Keratinocyte (primary cell): ENCODE measurements around the gene MAST2. TPM values are rescaled to one million over a fixed set of nuclear protein-coding genes. Genes with fewer than 3 reads are reported as not detected.

Experiments
- DNase-seq: peaks from one replicate; pipeline ENCODE4 v3.0.0-alpha.2; 2011; ENCODE audit warnings: low read depth, missing footprints, low spot score
- FAIRE-seq: peaks from 2 replicates; lab custom pipeline; 2011; peaks lifted over from hg19 to GRCh38; lab: Jason Lieb, UNC
- H2AFZ ChIP-seq: 2 replicates; pipeline ENCODE4 v1.6.0; 2012; ENCODE audit warnings: low read length, control low read depth, inconsistent platforms; ENCODE audit not compliant: control insufficient read depth
- H3K27ac ChIP-seq: 2 replicates; pipeline ENCODE4 v1.5.1; 2011; ENCODE audit warnings: low read length; ENCODE audit not compliant: control insufficient read depth, insufficient read depth
- H3K27me3 ChIP-seq: 3 replicates; pipeline ENCODE4 v1.6.0; 2011; ENCODE audit warnings: low read length; ENCODE audit not compliant: control insufficient read depth, insufficient read depth; ENCODE audit errors: extremely low read depth
- H3K36me3 ChIP-seq, 2 experiments: 2 replicates in 1 of 2; 3 replicates in 1 of 2; pipeline ENCODE4 v1.5.1; 2011; ENCODE audit warnings: low read length in 2 of 2, mild to moderate bottlenecking in 1 of 2; ENCODE audit not compliant: control insufficient read depth in 2 of 2, insufficient read depth in 2 of 2; ENCODE audit errors: extremely low read depth in 1 of 2
- H3K4me1 ChIP-seq: 3 replicates; pipeline ENCODE4 v1.5.1; 2011; ENCODE audit warnings: low read length; ENCODE audit not compliant: control insufficient read depth, insufficient read depth; ENCODE audit errors: extremely low read depth
- H3K4me2 ChIP-seq: 3 replicates; pipeline ENCODE4 v1.6.0; 2011; ENCODE audit warnings: low read depth, low read length; ENCODE audit not compliant: control insufficient read depth, insufficient read depth; ENCODE audit errors: extremely low read depth
- H3K4me3 ChIP-seq, 3 experiments: fragments of 200-600 bp in 1 of 3; sonication (generic) in 1 of 3; 2 replicates in 2 of 3; 3 replicates in 1 of 3; pipeline ENCODE4 v1.5.1; 2011 to 2016; ENCODE audit warnings: low read length in 3 of 3, mild to moderate bottlenecking in 3 of 3, control low read depth in 2 of 3, inconsistent platforms in 1 of 3, low read depth in 1 of 3, mixed read lengths in 1 of 3, mixed run types in 1 of 3, moderate library complexity in 1 of 3; ENCODE audit not compliant: control insufficient read depth in 2 of 3, insufficient read depth in 2 of 3; ENCODE audit errors: extremely low read depth in 1 of 3
- H3K79me2 ChIP-seq: 2 replicates; pipeline ENCODE4 v1.6.0; 2012; ENCODE audit warnings: low read length; ENCODE audit not compliant: control insufficient read depth, insufficient read depth
- H3K9ac ChIP-seq: 3 replicates; pipeline ENCODE4 v1.6.0; 2011; ENCODE audit warnings: low read length; ENCODE audit not compliant: control insufficient read depth, insufficient read depth; ENCODE audit errors: extremely low read depth
- H3K9me1 ChIP-seq: 3 replicates; pipeline ENCODE4 v1.6.0; 2011; ENCODE audit warnings: low read length; ENCODE audit not compliant: control insufficient read depth, insufficient read depth; ENCODE audit errors: extremely low read depth
- H3K9me3 ChIP-seq: 2 replicates; pipeline ENCODE4 v1.5.1; 2012; ENCODE audit warnings: low read depth, low read length; ENCODE audit not compliant: control insufficient read depth
- H4K20me1 ChIP-seq: 3 replicates; pipeline ENCODE4 v1.6.0; 2011; ENCODE audit warnings: low read length; ENCODE audit not compliant: control insufficient read depth, insufficient read depth; ENCODE audit errors: extremely low read depth
- CTCF ChIP-seq, 3 experiments: IDR thresholded peaks in 1 of 3; conservative IDR thresholded peaks in 1 of 3; optimal IDR thresholded peaks in 1 of 3; 2 replicates in 2 of 3; 3 replicates in 1 of 3; pipeline versions ENCODE3 to v1.5.1; 2011; ENCODE audit warnings: low read length in 3 of 3, mild to moderate bottlenecking in 3 of 3, moderate library complexity in 2 of 3, control low read depth in 1 of 3, inconsistent platforms in 1 of 3; ENCODE audit not compliant: insufficient read depth in 2 of 3; ENCODE audit errors: extremely low read depth in 1 of 3
- EZH2 ChIP-seq: IDR thresholded peaks from one replicate; pipeline ENCODE4 v1.6.1; 2012; ENCODE audit warnings: inconsistent platforms, mild to moderate bottlenecking, low read length, moderate library complexity
- dilution Hi-C: fragments of 300-500 bp; cut with MboI; formaldehyde crosslinking; loops from one replicate; pipeline ENCODE4 v1.7.0; 2020; ENCODE audit warnings: low sequenced_read_pairs; ENCODE audit not compliant: extremely low pct_ligation_motif_present
- polyA plus RNA-seq, 5 experiments: library from polyadenylated mRNA; depleted of rRNA in 3 of 5; stranded (reverse) in 3 of 5; stranded (forward) in 1 of 5; unstranded in 1 of 5; fragments of >200 nt; gene quantifications; 1 replicate in 1 of 5; 2 replicates in 3 of 5; 3 replicates in 1 of 5; pipeline versions ENCODE4 v1.2.1 to v1.2.3, GENCODE V29; 2011 to 2012; ENCODE audit warnings: missing spikeins in 2 of 5, low read depth in 1 of 5, low replicate concordance in 1 of 5

The MAST2 gene
- polyA plus RNA-seq, 1 donor (not counting 4 experiments of a cell fraction or from before 2014, with no cell fraction given): 12.2 TPM

GRCh38 chr1:46043458-46044017, 240.1 kb downstream of the MAST2 start:
- dilution Hi-C loops: loop anchor here (25.0 kb wide), 1 partner anchor 144 kb away; the partner anchor contains the start of genes P3R3URF, POMGNT1 and TSPAN1
- Histone ChIP-seq H3K4me2 (no peak overlapping the region), H3K4me1 (peaks cover 5% of the 10 kb centered on the region), H3K9ac (no peak overlapping the region), H4K20me1 (no peaks in the 10 kb centered on the region), H2AFZ (no peak overlapping the region), H3K9me3 (no peaks in the 10 kb centered on the region), H3K79me2 (no peaks in the 10 kb centered on the region), H3K4me3 (no peak overlapping the region), H3K9me1 (no peaks in the 10 kb centered on the region), H3K27ac (no peak overlapping the region), H3K27me3 (no peaks in the 10 kb centered on the region), H3K36me3 (peaks cover 0 to 2% of the 10 kb centered on the region in 2 experiments)
- TF ChIP-seq EZH2 (no peak), CTCF (optimal IDR thresholded peaks at IDR 0.05 in 1 of 3, IDR thresholded peaks at IDR 0.05 in 1 of 3, conservative IDR thresholded peaks at IDR 0.05 in 1 of 3; ENCODE audit: extremely low read depth in 1 of 3, insufficient read depth in 2 of 3, low read length in 3 of 3) (no peak)
- FAIRE-seq (no peak), DNase-seq (no peak)

GRCh38 chr1:46044116-46044515, 240.7 kb downstream of the MAST2 start:
- dilution Hi-C loops: loop anchor here (25.0 kb wide), 1 partner anchor 143 kb away; the partner anchor contains the start of genes P3R3URF, POMGNT1 and TSPAN1

More at GRCh38 chr1:46044116-46044515, 240.7 kb downstream of the MAST2 start:
- Histone ChIP-seq H2AFZ (no peak overlapping the region), H3K4me1 (peaks cover 5% of the 10 kb centered on the region), H3K9me3 (no peaks in the 10 kb centered on the region), H3K9ac (no peak overlapping the region), H3K27ac (no peak overlapping the region), H3K79me2 (no peaks in the 10 kb centered on the region), H3K4me3 (no peak overlapping the region), H4K20me1 (no peaks in the 10 kb centered on the region), H3K9me1 (no peaks in the 10 kb centered on the region), H3K4me2 (no peak overlapping the region), H3K36me3 (peaks cover 0 to 2% of the 10 kb centered on the region in 2 experiments), H3K27me3 (no peaks in the 10 kb centered on the region)
- DNase-seq (no peak), FAIRE-seq (no peak)
- TF ChIP-seq CTCF (optimal IDR thresholded peaks at IDR 0.05 in 1 of 3, IDR thresholded peaks at IDR 0.05 in 1 of 3, conservative IDR thresholded peaks at IDR 0.05 in 1 of 3; ENCODE audit: extremely low read depth in 1 of 3, insufficient read depth in 2 of 3, low read length in 3 of 3): no peak
- no peak for TF ChIP-seq EZH2
